ENCODE measurements around the gene CERS2. TPM values are rescaled to one million over a fixed set of nuclear protein-coding genes. Genes with fewer than 3 reads are reported as not detected.

The CERS2 gene
- total RNA-seq, 2 donors from 2014 or later: 117 to 141 TPM

GRCh38 chr1:150981805-150982712 is 7.4 kb upstream of the CERS2 start, which contains the start of gene ANXA9:
Gene ANXA9, plus strand, starts transcription at chr1:150982292. Its CDS starts 814 bp downstream, at chr1:150983106.
- 61% methylated on average over 12 of the region's 12 CpGs for WGBS
- DNase-seq (ENCODE audit: low spot score): no peak
- no peaks in the 10 kb centered on the region for H3K36me3 ChIP-seq
- no peak within 1 kb of the TSS for H3K27ac ChIP-seq
- no peak within 1 kb of the TSS for H3K4me3 ChIP-seq
- peaks cover 3% of the 10 kb centered on the region for H3K4me1 ChIP-seq (replicated peaks)
- H3K9me3 ChIP-seq: no peaks in the 10 kb centered on the region
- intact Hi-C loops (cut with DNase I): no loop called here
- no peaks in the 10 kb centered on the region for H3K27me3 ChIP-seq (replicated peaks; ENCODE audit: insufficient read depth)
- TF ChIP-seq POLR2A (IDR thresholded peaks at IDR 0.05) (peak; percentile 30), POLR2AphosphoS5 (IDR thresholded peaks at IDR 0.05) (no peak), CTCF (IDR thresholded peaks at IDR 0.05) (no peak)

- H3K36me3 ChIP-seq: no peaks in the 10 kb centered on the region
- intact Hi-C loops (cut with DNase I): no loop called here
- H3K4me3 ChIP-seq: no peak overlapping the region
- H3K4me1 ChIP-seq (replicated peaks): peaks cover 3% of the 10 kb centered on the region
- TF ChIP-seq CTCF (IDR thresholded peaks at IDR 0.05): no peak
- TF ChIP-seq POLR2AphosphoS5 (IDR thresholded peaks at IDR 0.05): no peak
- TF ChIP-seq POLR2A (IDR thresholded peaks at IDR 0.05): no peak
- WGBS: 79% methylated on average over 6 of the region's 6 CpGs
- H3K9me3 ChIP-seq: no peaks in the 10 kb centered on the region
- H3K27ac ChIP-seq: no peak overlapping the region
- no peaks in the 10 kb centered on the region for H3K27me3 ChIP-seq (replicated peaks; ENCODE audit: insufficient read depth)
- DNase-seq (ENCODE audit: low spot score): no peak
These were observed 6.7 kb upstream of the CERS2 start for GRCh38 chr1:150981177-150981804.

GRCh38 chr1:150979092-150980056 is 4.7 kb upstream of the CERS2 start:
- Histone ChIP-seq H3K4me3 (no peak overlapping the region), H3K27ac (peak overlapping the region in 1 of 2 donors; percentile 44), H3K36me3 (no peaks in the 10 kb centered on the region), H3K27me3 (replicated peaks; ENCODE audit: insufficient read depth) (no peaks in the 10 kb centered on the region), H3K9me3 (no peaks in the 10 kb centered on the region), H3K4me1 (replicated peaks) (peaks cover 3% of the 10 kb centered on the region)
- TF ChIP-seq POLR2A (IDR thresholded peaks at IDR 0.05) (no peak), CTCF (IDR thresholded peaks at IDR 0.05) (peak; percentile 96 to 99 (median 96)), POLR2AphosphoS5 (IDR thresholded peaks at IDR 0.05) (peak; percentile 77)
- WGBS: 21% methylated on average over 22 of the region's 23 CpGs
- DNase-seq (ENCODE audit: low spot score): peak; percentile 85
- intact Hi-C loops (cut with DNase I): loop anchor here (10.0 kb wide), 2 partner anchors 105 to 515 kb away; partner anchors contain the start of gene ARNT

- peak; percentile 22 for DNase-seq (ENCODE audit: low spot score)
- Histone ChIP-seq H3K27ac (no peak overlapping the region), H3K27me3 (replicated peaks; ENCODE audit: insufficient read depth) (no peaks in the 10 kb centered on the region), H3K4me1 (replicated peaks) (peaks cover 12% of the 10 kb centered on the region), H3K36me3 (no peaks in the 10 kb centered on the region), H3K9me3 (no peaks in the 10 kb centered on the region), H3K4me3 (no peak overlapping the region)
- 59% methylated on average over 11 of the region's 11 CpGs for WGBS
- TF ChIP-seq CTCF (IDR thresholded peaks at IDR 0.05): no peak
- peak; percentile 29 for TF ChIP-seq POLR2A (IDR thresholded peaks at IDR 0.05)
- peak; percentile 7 for TF ChIP-seq POLR2AphosphoS5 (IDR thresholded peaks at IDR 0.05)
- intact Hi-C loops (cut with DNase I): loop anchor here (10.0 kb wide), 2 partner anchors 102 to 512 kb away; partner anchors contain the start of gene ARNT
These were observed 2.5 kb upstream of the CERS2 start for GRCh38 chr1:150976879-150977694.

Data from prostate gland (tissue), 2 donors.